Measurements from ENCODE around the gene MRPS34. TPM values are rescaled to one million over a fixed set of nuclear protein-coding genes. Genes with fewer than 3 reads are reported as not detected.
"Not testable (repeated sequence)": the region's sequence is repeated elsewhere in the genome, so short reads cannot be mapped to it uniquely, and the experiment has no call there.

MRPS34 gene
- total RNA-seq, 4 donors from 2014 or later, result 47.1 to 75.2 (median 64.2) TPM

DNA sequence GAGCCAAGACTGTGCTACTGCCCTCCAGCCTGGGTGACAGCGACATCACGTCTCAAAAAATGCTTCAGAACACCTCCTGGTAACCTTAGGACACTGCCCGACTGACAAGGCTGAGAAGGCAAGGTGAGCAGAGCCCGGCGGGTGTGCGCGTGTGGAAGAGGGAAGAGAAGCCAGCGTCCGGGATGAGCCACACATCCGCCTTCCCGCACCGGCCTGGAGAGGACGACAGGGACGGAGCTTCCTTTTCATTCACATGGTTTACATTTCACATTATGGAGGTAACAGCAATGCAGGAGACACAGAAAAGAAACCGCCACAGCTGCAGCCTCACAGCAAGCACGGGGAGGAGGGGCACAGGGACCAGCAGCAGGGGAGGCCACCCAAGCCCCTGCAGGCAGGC lies 37.2 kb upstream of the MRPS34 start:
- H3K27me3 ChIP-seq, result no peaks in the 10 kb centered on the region
- H3K4me3 ChIP-seq, result no peak overlapping the region
- H3K27ac ChIP-seq (replicated peaks in 1 of 4), result no peak overlapping the region
- H3K9me3 ChIP-seq, result no peaks in the 10 kb centered on the region
- H3K36me3 ChIP-seq, result peaks cover 33 to 85% (median 66%) of the 10 kb centered on the region in 4 donors
- peaks cover 0 to 11% (median 10%) of the 10 kb centered on the region in 4 donors for H3K4me1 ChIP-seq
- intact Hi-C loops (cut with DNase I), result no loop called here
- DNase-seq (ENCODE audit: extremely low spot score), result no peak
- TF ChIP-seq POLR2A (IDR thresholded peaks at IDR 0.05; ENCODE audit: low read depth), result no peak
- TF ChIP-seq POLR2AphosphoS5 (IDR thresholded peaks at IDR 0.05), result no peak
- no peak for TF ChIP-seq EP300 (IDR thresholded peaks at IDR 0.05)
- TF ChIP-seq CTCF (IDR thresholded peaks at IDR 0.05), result no peak
- WGBS, result 92% methylated on average over 16 of the region's 16 CpGs

GRCh38 chr16:1809281-1809801 lies 36.4 kb upstream of the MRPS34 start:
- Histone ChIP-seq H3K4me1 (peaks cover 0 to 11% (median 10%) of the 10 kb centered on the region in 4 donors), H3K27ac (replicated peaks in 1 of 4) (no peak overlapping the region), H3K9me3 (no peaks in the 10 kb centered on the region), H3K36me3 (peaks cover 33 to 82% (median 62%) of the 10 kb centered on the region in 4 donors), H3K4me3 (no peak overlapping the region), H3K27me3 (no peaks in the 10 kb centered on the region)
- DNase-seq (ENCODE audit: extremely low spot score), result no peak
- no peak for TF ChIP-seq EP300 (IDR thresholded peaks at IDR 0.05)
- no peak for TF ChIP-seq POLR2AphosphoS5 (IDR thresholded peaks at IDR 0.05)
- no peak for TF ChIP-seq CTCF (IDR thresholded peaks at IDR 0.05)
- no peak for TF ChIP-seq POLR2A (IDR thresholded peaks at IDR 0.05; ENCODE audit: low read depth)
- WGBS, result 85% methylated on average over 12 of the region's 28 CpGs
- intact Hi-C loops (cut with DNase I), result no loop called here

DNA sequence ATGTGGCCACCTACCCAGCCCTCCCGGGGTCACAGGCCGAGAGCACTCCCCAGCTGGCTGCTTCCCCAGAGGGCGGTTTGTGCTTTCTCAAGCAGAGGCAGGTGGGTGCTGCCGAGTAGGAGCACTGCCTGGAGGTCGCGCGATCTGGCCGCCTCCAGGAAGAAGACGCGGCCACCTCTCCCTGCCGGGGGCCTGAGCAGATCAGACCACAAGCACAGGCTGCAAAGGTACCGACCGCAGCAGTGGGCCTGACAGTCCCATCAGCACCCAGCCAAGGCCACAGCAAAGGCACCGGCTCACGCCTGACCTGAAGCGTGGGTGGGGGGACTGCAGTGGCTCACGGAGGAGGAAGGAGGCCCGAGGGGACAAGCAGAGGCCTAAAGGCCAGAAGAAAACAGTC lies 35.8 kb upstream of the MRPS34 start:
- Histone ChIP-seq H3K4me1 (peaks cover 0 to 11% (median 10%) of the 10 kb centered on the region in 4 donors), H3K9me3 (no peaks in the 10 kb centered on the region), H3K27me3 (no peaks in the 10 kb centered on the region), H3K36me3 (peaks cover 33 to 75% (median 58%) of the 10 kb centered on the region in 4 donors), H3K4me3 (no peak overlapping the region), H3K27ac (replicated peaks in 1 of 4) (no peak overlapping the region)
- intact Hi-C loops (cut with DNase I), result no loop called here
- DNase-seq (ENCODE audit: extremely low spot score), result no peak
- WGBS, result 82% methylated on average over 8 of the region's 18 CpGs
- TF ChIP-seq POLR2AphosphoS5 (IDR thresholded peaks at IDR 0.05) (no peak), EP300 (IDR thresholded peaks at IDR 0.05) (no peak), CTCF (IDR thresholded peaks at IDR 0.05) (no peak), POLR2A (IDR thresholded peaks at IDR 0.05; ENCODE audit: low read depth) (no peak)

DNA sequence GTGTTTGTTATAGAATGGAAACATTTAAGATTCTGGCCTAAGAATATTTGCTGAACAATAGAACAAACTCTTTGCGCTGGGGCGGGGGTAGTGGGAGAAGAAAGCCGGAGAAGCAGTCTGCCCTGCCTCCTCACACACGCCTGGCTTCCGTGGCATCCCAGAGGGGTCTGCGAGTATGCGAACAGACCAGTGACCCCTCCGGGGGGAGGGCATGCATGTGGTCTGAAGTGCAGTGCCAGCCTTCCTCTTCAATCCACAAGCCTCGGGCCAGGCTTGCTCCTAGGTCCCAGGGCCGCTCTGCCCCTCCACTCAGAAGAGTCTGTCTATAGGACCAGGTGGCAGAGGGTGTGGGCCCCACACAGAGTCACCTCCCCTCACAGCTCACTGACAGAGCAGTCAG lies 34.7 kb upstream of the MRPS34 start:
- WGBS, result 85% methylated on average over 10 of the region's 10 CpGs
- no peak overlapping the region for H3K27ac ChIP-seq (replicated peaks in 1 of 4)
- H3K4me1 ChIP-seq, result peaks cover 0 to 5% (median 3%) of the 10 kb centered on the region in 4 donors
- H3K4me3 ChIP-seq, result no peak overlapping the region
- TF ChIP-seq EP300 (IDR thresholded peaks at IDR 0.05) (no peak), POLR2A (IDR thresholded peaks at IDR 0.05; ENCODE audit: low read depth) (no peak), CTCF (IDR thresholded peaks at IDR 0.05) (no peak), POLR2AphosphoS5 (IDR thresholded peaks at IDR 0.05) (no peak)
- DNase-seq (ENCODE audit: extremely low spot score), result no peak
- H3K27me3 ChIP-seq, result no peaks in the 10 kb centered on the region
- H3K36me3 ChIP-seq, result peaks cover 33 to 67% (median 56%) of the 10 kb centered on the region in 4 donors
- intact Hi-C loops (cut with DNase I), result no loop called here
- H3K9me3 ChIP-seq, result no peaks in the 10 kb centered on the region

DNA sequence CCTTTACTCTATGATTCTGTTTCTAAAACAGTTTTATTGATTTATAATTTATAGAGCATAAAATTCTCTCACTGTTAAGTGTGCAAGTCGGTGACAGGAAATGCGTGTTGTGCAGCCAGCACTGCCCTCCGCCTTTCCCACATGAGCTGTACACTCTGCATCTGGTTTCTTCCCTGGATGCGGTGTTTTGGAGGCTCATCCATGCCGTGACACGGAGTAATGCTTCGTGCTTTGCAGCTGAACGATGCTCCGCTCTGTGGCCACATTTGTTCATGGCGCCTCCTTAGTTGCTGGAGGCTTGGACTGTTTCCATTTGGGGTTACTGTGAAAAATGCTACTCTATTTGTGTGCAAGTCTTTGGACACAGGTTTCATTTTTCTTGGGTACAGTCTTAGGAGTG lies 27.8 kb upstream of the MRPS34 start:
- Histone ChIP-seq H3K4me3 (no peak overlapping the region), H3K36me3 (peaks cover 0 to 9% (median 9%) of the 10 kb centered on the region in 4 donors), H3K9me3 (no peaks in the 10 kb centered on the region), H3K4me1 (no peaks in the 10 kb centered on the region), H3K27ac (replicated peaks in 1 of 4) (no peak overlapping the region), H3K27me3 (no peaks in the 10 kb centered on the region)
- intact Hi-C loops (cut with DNase I), result no loop called here
- TF ChIP-seq CTCF (IDR thresholded peaks at IDR 0.05), result no peak
- TF ChIP-seq EP300 (IDR thresholded peaks at IDR 0.05), result no peak
- TF ChIP-seq POLR2AphosphoS5 (IDR thresholded peaks at IDR 0.05), result no peak
- 85% methylated on average over 10 of the region's 10 CpGs for WGBS
- DNase-seq (ENCODE audit: extremely low spot score), result no peak

GRCh38 chr16:1799263-1799662 lies 26.3 kb upstream of the MRPS34 start:
- intact Hi-C loops (cut with DNase I); H3K4me3 ChIP-seq; H3K27me3 ChIP-seq; H3K27ac ChIP-seq (replicated peaks in 1 of 4); DNase-seq (ENCODE audit: extremely low spot score); H3K9me3 ChIP-seq; H3K4me1 ChIP-seq; H3K36me3 ChIP-seq: not testable (repeated sequence)
- 73% methylated on average over 4 of the region's 5 CpGs for WGBS
